Sigmoid colon (tissue), 4 donors: ENCODE measurements around the gene TMEM109.

ENCODE experiments used
- CTCF ChIP-seq, 4 experiments: fragments of 450-650 bp in 3 of 4; fragments of 200-600 bp in 1 of 4; IDR thresholded peaks; one replicate each; pipeline ENCODE4 v1.5.1; 2016 to 2019; ENCODE audit warnings: antibody characterized with exemption in 4 of 4, mild to moderate bottlenecking in 3 of 4, moderate library complexity in 2 of 4
- EP300 ChIP-seq, 4 donors: sonication (generic); formaldehyde crosslinking; IDR thresholded peaks; one replicate each; pipeline ENCODE4 v1.6.1; 2017; ENCODE audit warnings: antibody characterized with exemption in 4 of 4
- POLR2A ChIP-seq, 2 donors: fragments of 450-650 bp; IDR thresholded peaks; one replicate each; pipeline ENCODE4 v1.6.1; 2016; ENCODE audit warnings: antibody characterized with exemption in 2 of 2, mild to moderate bottlenecking in 2 of 2, moderate library complexity in 2 of 2
- POLR2AphosphoS5 ChIP-seq, 4 donors: sonication (generic); formaldehyde crosslinking; IDR thresholded peaks; one replicate each; pipeline ENCODE4 v1.6.1; 2017; ENCODE audit warnings: antibody characterized with exemption in 4 of 4

- no peak for TF ChIP-seq POLR2A (IDR thresholded peaks at IDR 0.05)
- TF ChIP-seq POLR2AphosphoS5 (IDR thresholded peaks at IDR 0.05) = no peak
- TF ChIP-seq CTCF (IDR thresholded peaks at IDR 0.05) = no peak
- no peak for TF ChIP-seq EP300 (IDR thresholded peaks at IDR 0.05)
Measured at GRCh38 chr11:60937144-60937527, 23.2 kb downstream of the TMEM109 start.
